HCT116 (cell line): Measurements from ENCODE around the gene NAT16. TPM values are rescaled to one million over a fixed set of nuclear protein-coding genes. Genes with fewer than 3 reads are reported as not detected.

Experiments
- ATAC-seq: fragments of 200-7000 bp; cut with Tn5 transposase; 2 replicates; pipeline ENCODE4 v1.9.1; 2020; ENCODE audit warnings: mild to moderate bottlenecking, moderate library complexity
- BruUV-seq: library from RNA; stranded (reverse); fragments of 400-500 nt; replicated peaks from 2 replicates; lab custom pipeline; 2021; lab: Mats Ljungman, UMichigan
- CTCF ChIA-PET: fragments of 300-600 bp; sonication (Branson Sonifier 250); formaldehyde crosslinking; loops from one replicate; lab custom pipeline; 2021; ENCODE audit warnings: antibody characterized with exemption; lab: Charles Lee
- POLR2A ChIA-PET: fragments of 300-600, 350-600 bp; sonication (Branson Sonifier 250); formaldehyde crosslinking; loops from one replicate; lab custom pipeline; 2021; ENCODE audit warnings: antibody characterized with exemption; lab: Charles Lee
- RAD21 ChIA-PET, 2 experiments: fragments of 300-600 bp; sonication (Branson Sonifier 250); formaldehyde crosslinking; loops; one replicate each; lab custom pipeline; 2023; ENCODE audit warnings: low total read pairs in 2 of 2; ENCODE audit not compliant: uncharacterized antibody in 2 of 2, unreplicated experiment in 2 of 2, low non-redundant PET in 1 of 2; lab: Charles Lee
- DNase-seq: peaks from one replicate; pipeline ENCODE4 v3.0.0-alpha.2; 2010; ENCODE audit warnings: low read depth, low spot score
- H2AFZ ChIP-seq: fragments of 200-600 bp; shearing (Covaris generic), sonication (generic); 2 replicates; pipeline ENCODE4 v1.6.1; 2017; ENCODE audit warnings: low read depth, mixed run types, mixed read lengths, antibody characterized with exemption, low read length; ENCODE audit not compliant: poor library complexity, severe bottlenecking
- H3K27ac ChIP-seq: 2 replicates; pipeline ENCODE4 v1.5.1; 2012; ENCODE audit warnings: low read depth, low read length
- H3K27me3 ChIP-seq: fragments of 200-600 bp; sonication (generic); 2 replicates; pipeline ENCODE4 v1.6.1; 2016; ENCODE audit warnings: mixed run types, low read length, mixed read lengths; ENCODE audit not compliant: insufficient read depth
- H3K36me3 ChIP-seq, 2 experiments: fragments of 200-500 bp in 1 of 2; fragments of 200-600 bp in 1 of 2; sonication (Bioruptor generic) in 1 of 2; sonication (generic) in 1 of 2; 2 replicates each; pipeline versions ENCODE4 v1.5.1 to v1.6.1; 2014 to 2016; ENCODE audit warnings: low read length in 2 of 2, inconsistent platforms in 1 of 2, mixed read lengths in 1 of 2, mixed run types in 1 of 2; ENCODE audit not compliant: insufficient read depth in 2 of 2, control insufficient read depth in 1 of 2
- H3K4me1 ChIP-seq, 2 experiments: fragments of 200-600 bp in 1 of 2; sonication (generic) in 1 of 2; 2 replicates each; pipeline versions ENCODE4 v1.5.1 to v1.6.1; 2012 to 2017; ENCODE audit warnings: low read length in 2 of 2, inconsistent platforms in 1 of 2, mild to moderate bottlenecking in 1 of 2, mixed read lengths in 1 of 2, mixed run types in 1 of 2, moderate library complexity in 1 of 2; ENCODE audit not compliant: insufficient read depth in 2 of 2, control insufficient read depth in 1 of 2
- H3K4me2 ChIP-seq: fragments of 200-600 bp; sonication (generic); 2 replicates; pipeline ENCODE4 v1.6.1; 2017; ENCODE audit warnings: mixed run types, low read length, mixed read lengths
- H3K4me3 ChIP-seq, 2 experiments: fragments of 200-600 bp in 1 of 2; sonication (generic) in 1 of 2; replicated peaks in 1 of 2; 2 replicates each; pipeline ENCODE4 v1.5.1; 2011 to 2016; ENCODE audit warnings: low read length in 2 of 2, control low read depth in 1 of 2, low read depth in 1 of 2, mild to moderate bottlenecking in 1 of 2, mixed read lengths in 1 of 2, mixed run types in 1 of 2
- H3K79me2 ChIP-seq: fragments of 200-600 bp; sonication (generic); 2 replicates; pipeline ENCODE4 v1.6.1; 2017; ENCODE audit warnings: mild to moderate bottlenecking, mixed run types, low read length, moderate library complexity, mixed read lengths; ENCODE audit not compliant: insufficient read depth
- H3K9ac ChIP-seq: fragments of 200-600 bp; sonication (generic); 2 replicates; pipeline ENCODE4 v1.6.1; 2016; ENCODE audit warnings: low read length, mixed read lengths
- H3K9me2 ChIP-seq: fragments of 200-600 bp; sonication (generic), shearing (Covaris generic); 2 replicates; pipeline ENCODE4 v1.6.1; 2017; ENCODE audit warnings: mixed run types, mild to moderate bottlenecking, moderate library complexity; ENCODE audit not compliant: insufficient read depth
- H3K9me3 ChIP-seq, 2 experiments: fragments of 200-500 bp in 1 of 2; fragments of 200-600 bp in 1 of 2; sonication (Bioruptor generic) in 1 of 2; sonication (generic) in 1 of 2; 2 replicates each; pipeline ENCODE4 v1.6.1; 2014 to 2017; ENCODE audit warnings: low read length in 2 of 2, mixed read lengths in 2 of 2, inconsistent platforms in 1 of 2, low read depth in 1 of 2, mild to moderate bottlenecking in 1 of 2, mixed run types in 1 of 2, moderate library complexity in 1 of 2; ENCODE audit not compliant: control insufficient read depth in 1 of 2, insufficient read depth in 1 of 2
- H4K20me1 ChIP-seq: fragments of 200-600 bp; sonication (generic), shearing (Covaris generic); 2 replicates; pipeline ENCODE4 v1.6.1; 2017; ENCODE audit warnings: mixed run types, mild to moderate bottlenecking, moderate library complexity; ENCODE audit not compliant: insufficient read depth
- CBX3 ChIP-seq: IDR thresholded peaks from 2 replicates; pipeline ENCODE4 v1.6.1; 2012; ENCODE audit warnings: low read depth
- CEBPB ChIP-seq: IDR thresholded peaks from 2 replicates; pipeline ENCODE4 v1.6.1; 2012; ENCODE audit warnings: low read depth
- EGR1 ChIP-seq: IDR thresholded peaks from 2 replicates; pipeline ENCODE4 v1.6.1; 2012; ENCODE audit warnings: low read depth
- ELF1 ChIP-seq: IDR thresholded peaks from 2 replicates; pipeline ENCODE4 v1.6.1; 2012; ENCODE audit warnings: low read depth, borderline replicate concordance
- POLR2A ChIP-seq: IDR thresholded peaks from 2 replicates; pipeline ENCODE4 v1.7.0; 2011; ENCODE audit warnings: borderline replicate concordance; ENCODE audit not compliant: insufficient read depth, insufficient read length; ENCODE audit errors: extremely low read depth
- POLR2AphosphoS5 ChIP-seq: IDR thresholded peaks from 2 replicates; pipeline ENCODE4 v1.6.1; 2011; ENCODE audit warnings: mild to moderate bottlenecking, low read depth, low read length, moderate library complexity
- RAD21 ChIP-seq: IDR thresholded peaks from 2 replicates; pipeline ENCODE4 v1.6.1; 2012; ENCODE audit warnings: low read depth, mild to moderate bottlenecking
- SIN3A ChIP-seq: IDR thresholded peaks from 2 replicates; pipeline ENCODE4 v1.6.1; 2012; ENCODE audit warnings: low read depth
- SP1 ChIP-seq: IDR thresholded peaks from 2 replicates; pipeline ENCODE4 v1.6.1; 2012; ENCODE audit warnings: low read depth
- SRF ChIP-seq: IDR thresholded peaks from 2 replicates; pipeline ENCODE4 v1.6.1; 2012; ENCODE audit warnings: low read depth
- TCF7L2 ChIP-seq: IDR thresholded peaks from 2 replicates; pipeline ENCODE4 v1.7.0; 2011; ENCODE audit warnings: borderline replicate concordance, inconsistent platforms; ENCODE audit not compliant: insufficient read depth, insufficient read length; ENCODE audit errors: extremely low read depth
- YY1 ChIP-seq: IDR thresholded peaks from 2 replicates; pipeline ENCODE4 v1.6.1; 2011; ENCODE audit warnings: low read length, low read depth, moderate library complexity, mild to moderate bottlenecking; ENCODE audit not compliant: insufficient replicate concordance; ENCODE audit errors: extremely low read depth
- ZFX ChIP-seq: fragments of 450-650 bp; IDR thresholded peaks from 2 replicates; pipeline ENCODE4 v1.6.1; 2017
- intact Hi-C: fragments of 100-400 bp; cut with micrococcal nuclease; formaldehyde crosslinking; loops from 2 replicates; pipeline ENCODE4 v1.10.0; 2022
- total RNA-seq: library from RNA; stranded (reverse); gene quantifications from one replicate; pipeline ENCODE4 v1.2.1, GENCODE V29; 2021; ENCODE audit not compliant: unreplicated experiment
- TF ChIP-seq, protein P1 (sequence below): IDR thresholded peaks from 2 replicates; pipeline ENCODE4 v1.6.1; 2012
- TF ChIP-seq, protein P2 (sequence below): IDR thresholded peaks from 2 replicates; pipeline ENCODE4 v1.6.1; 2011; ENCODE audit warnings: mild to moderate bottlenecking, low read length, moderate library complexity; ENCODE audit not compliant: insufficient replicate concordance; ENCODE audit errors: extremely low read depth

Gene NAT16
- total RNA-seq, 1 experiment from 2014 or later = 2.0 TPM

DNA sequence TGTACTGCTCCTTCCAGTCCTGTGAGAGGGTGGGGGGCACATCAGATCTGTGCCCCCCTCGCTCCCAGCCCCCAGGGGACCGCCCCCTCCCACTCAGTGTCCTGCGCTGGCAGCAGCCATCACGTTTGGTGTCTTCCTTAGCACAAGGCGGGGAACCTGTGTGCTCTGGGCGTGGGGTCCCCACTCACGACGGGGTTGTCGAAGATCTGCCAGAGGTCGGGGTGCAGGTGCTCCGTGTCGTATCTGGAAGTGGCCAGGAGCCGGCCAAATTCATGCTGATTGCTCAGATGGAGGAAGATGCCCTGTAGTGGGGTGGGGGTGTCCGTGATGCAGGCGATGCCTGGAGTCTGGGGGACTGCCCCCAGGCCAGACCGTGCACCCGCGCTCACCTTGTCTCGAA lies 30.1 kb upstream of the NAT16 start (continued):
- TF ChIP-seq, protein P1, sequence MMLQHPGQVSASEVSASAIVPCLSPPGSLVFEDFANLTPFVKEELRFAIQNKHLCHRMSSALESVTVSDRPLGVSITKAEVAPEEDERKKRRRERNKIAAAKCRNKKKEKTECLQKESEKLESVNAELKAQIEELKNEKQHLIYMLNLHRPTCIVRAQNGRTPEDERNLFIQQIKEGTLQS = no peak
- TF ChIP-seq POLR2AphosphoS5 (no peak), SP1 (no peak), ELF1 (no peak), POLR2A (no peak), ZFX (no peak)

- Histone ChIP-seq H3K9ac (no peak overlapping the region), H3K9me2 (no peaks in the 10 kb centered on the region), H3K27me3 (no peaks in the 10 kb centered on the region), H3K4me1 (no peaks in the 10 kb centered on the region), H3K4me2 (no peak overlapping the region), H4K20me1 (no peaks in the 10 kb centered on the region), H3K4me3 (no peak overlapping the region), H3K9me3 (no peaks in the 10 kb centered on the region)
- no peak for ATAC-seq
- RAD21 ChIA-PET = no interaction called here
- no peak for TF ChIP-seq POLR2A
- no peak for TF ChIP-seq POLR2AphosphoS5
- TF ChIP-seq SRF = no peak
- TF ChIP-seq SIN3A = no peak
- no peak for TF ChIP-seq CBX3
- no peak for TF ChIP-seq CEBPB
- TF ChIP-seq, all 23 proteins: peak for 0
- CTCF ChIA-PET = no interaction called here
- Histone ChIP-seq H3K36me3 (peaks cover 8 to 9% of the 10 kb centered on the region in 2 experiments; a peak in 3 of 4 replicates), H2AFZ (no peak overlapping the region), H3K27ac (no peak overlapping the region), H3K79me2 (no peaks in the 10 kb centered on the region)
- DNase-seq = no peak
- intact Hi-C loops = no loop called here
- no TSS peak for BruUV-seq
- POLR2A ChIA-PET = interaction anchor here (1.5 kb wide), 1 partner anchor 9 kb away, joined by 4 read pairs; the partner anchor contains the start of genes PLOD3 and ZNHIT1
These were observed 28.7 kb upstream of the NAT16 start for GRCh38 chr7:101208794-101209193.

- DNase-seq = no peak
- no peak overlapping the region for H2AFZ ChIP-seq
- H3K27ac ChIP-seq = no peak overlapping the region
- no peaks in the 10 kb centered on the region for H3K9me3 ChIP-seq
- ATAC-seq = no peak
- H3K9me2 ChIP-seq = no peaks in the 10 kb centered on the region
- no peak overlapping the region for H3K9ac ChIP-seq
- intact Hi-C loops = no loop called here
- H3K4me2 ChIP-seq = no peak overlapping the region
- POLR2A ChIA-PET = no interaction called here
- no peak overlapping the region for H3K4me3 ChIP-seq
- H3K27me3 ChIP-seq = no peaks in the 10 kb centered on the region
- no peaks in the 10 kb centered on the region for H3K79me2 ChIP-seq
- BruUV-seq = no TSS peak
- H3K4me1 ChIP-seq = no peaks in the 10 kb centered on the region
- RAD21 ChIA-PET = no interaction called here
- CTCF ChIA-PET = no interaction called here
- no peaks in the 10 kb centered on the region for H4K20me1 ChIP-seq
- H3K36me3 ChIP-seq = peaks cover 8 to 9% of the 10 kb centered on the region in 2 experiments; a peak in 3 of 4 replicates
- no peak for TF ChIP-seq SP1
- no peak for TF ChIP-seq CEBPB
- TF ChIP-seq YY1 = no peak
- TF ChIP-seq, protein P2, sequence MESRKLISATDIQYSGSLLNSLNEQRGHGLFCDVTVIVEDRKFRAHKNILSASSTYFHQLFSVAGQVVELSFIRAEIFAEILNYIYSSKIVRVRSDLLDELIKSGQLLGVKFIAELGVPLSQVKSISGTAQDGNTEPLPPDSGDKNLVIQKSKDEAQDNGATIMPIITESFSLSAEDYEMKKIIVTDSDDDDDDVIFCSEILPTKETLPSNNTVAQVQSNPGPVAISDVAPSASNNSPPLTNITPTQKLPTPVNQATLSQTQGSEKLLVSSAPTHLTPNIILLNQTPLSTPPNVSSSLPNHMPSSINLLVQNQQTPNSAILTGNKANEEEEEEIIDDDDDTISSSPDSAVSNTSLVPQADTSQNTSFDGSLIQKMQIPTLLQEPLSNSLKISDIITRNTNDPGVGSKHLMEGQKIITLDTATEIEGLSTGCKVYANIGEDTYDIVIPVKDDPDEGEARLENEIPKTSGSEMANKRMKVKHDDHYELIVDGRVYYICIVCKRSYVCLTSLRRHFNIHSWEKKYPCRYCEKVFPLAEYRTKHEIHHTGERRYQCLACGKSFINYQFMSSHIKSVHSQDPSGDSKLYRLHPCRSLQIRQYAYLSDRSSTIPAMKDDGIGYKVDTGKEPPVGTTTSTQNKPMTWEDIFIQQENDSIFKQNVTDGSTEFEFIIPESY = no peak
- TF ChIP-seq ELF1 = no peak
- no peak for TF ChIP-seq POLR2A
- TF ChIP-seq TCF7L2 = no peak
- no peak for TF ChIP-seq RAD21
- TF ChIP-seq EGR1 = no peak
These were observed 27.4 kb upstream of the NAT16 start for GRCh38 chr7:101207459-101207858.
